Muscle layer of duodenum (tissue), 2 donors: ENCODE measurements around the gene PTPRN2.

Experiments
- H3K27ac ChIP-seq: one replicate; pipeline ENCODE4 v1.7.0; 2013; ENCODE audit warnings: mild to moderate bottlenecking, low read length
- H3K27me3 ChIP-seq: one replicate; pipeline ENCODE4 v1.7.0; 2013; ENCODE audit warnings: low read depth, mild to moderate bottlenecking, control low read depth, low read length
- H3K36me3 ChIP-seq, 2 donors: one replicate each; pipeline ENCODE4 v1.7.0; 2013; ENCODE audit warnings: low read length in 2 of 2, control low read depth in 1 of 2, mild to moderate bottlenecking in 1 of 2; ENCODE audit not compliant: insufficient read depth in 2 of 2, control insufficient read depth in 1 of 2
- H3K4me1 ChIP-seq, 2 donors: one replicate each; pipeline ENCODE4 v1.7.0; 2013; ENCODE audit warnings: low read length in 2 of 2, mild to moderate bottlenecking in 2 of 2, control low read depth in 1 of 2, moderate library complexity in 1 of 2; ENCODE audit not compliant: insufficient read depth in 2 of 2, control insufficient read depth in 1 of 2
- H3K4me3 ChIP-seq, 2 donors: one replicate each; pipeline ENCODE4 v1.7.0; 2013; ENCODE audit warnings: low read length in 2 of 2, low read depth in 1 of 2, mild to moderate bottlenecking in 1 of 2
- H3K9me3 ChIP-seq, 2 donors: one replicate each; pipeline ENCODE4 v1.7.0; 2013; ENCODE audit warnings: low read length in 2 of 2, control low read depth in 1 of 2, mild to moderate bottlenecking in 1 of 2; ENCODE audit not compliant: control insufficient read depth in 1 of 2
- donor health status: healthy.

The PTPRN2 gene

GRCh38 chr7:158191671-158192070, 396.0 kb downstream of the PTPRN2 start:
- H3K36me3 ChIP-seq, result no peaks in the 10 kb centered on the region
- H3K27me3 ChIP-seq, result no peaks in the 10 kb centered on the region
- H3K4me3 ChIP-seq, result no peak overlapping the region
- no peak overlapping the region for H3K27ac ChIP-seq
- no peaks in the 10 kb centered on the region for H3K4me1 ChIP-seq
- H3K9me3 ChIP-seq, result peaks cover 0 to 31% of the 10 kb centered on the region in 2 donors

DNA sequence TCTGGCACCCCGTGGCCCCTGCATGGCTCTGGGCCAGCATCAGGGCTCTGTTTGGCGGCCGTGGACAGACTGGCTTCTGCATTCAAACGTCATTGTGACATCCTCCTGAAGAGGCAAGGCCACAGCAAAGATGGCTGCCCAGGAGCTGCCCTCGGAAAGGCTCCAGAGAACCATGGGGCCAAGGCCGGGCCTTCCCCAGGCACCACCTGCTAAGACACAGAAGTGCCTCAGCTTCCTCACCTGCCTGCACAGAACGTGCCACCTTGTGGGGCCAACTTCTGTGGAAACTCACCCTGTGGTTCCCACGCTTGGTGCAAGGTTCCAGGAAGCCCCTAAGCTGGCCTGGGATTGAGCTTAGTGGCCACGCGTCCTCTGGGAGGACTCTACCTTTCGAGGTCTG, 396.9 kb downstream of the PTPRN2 start:
- no peaks in the 10 kb centered on the region for H3K27me3 ChIP-seq
- H3K4me3 ChIP-seq, result no peak overlapping the region
- no peaks in the 10 kb centered on the region for H3K4me1 ChIP-seq
- H3K36me3 ChIP-seq, result no peaks in the 10 kb centered on the region
- H3K27ac ChIP-seq, result no peak overlapping the region
- H3K9me3 ChIP-seq, result peaks cover 0 to 22% of the 10 kb centered on the region in 2 donors

DNA sequence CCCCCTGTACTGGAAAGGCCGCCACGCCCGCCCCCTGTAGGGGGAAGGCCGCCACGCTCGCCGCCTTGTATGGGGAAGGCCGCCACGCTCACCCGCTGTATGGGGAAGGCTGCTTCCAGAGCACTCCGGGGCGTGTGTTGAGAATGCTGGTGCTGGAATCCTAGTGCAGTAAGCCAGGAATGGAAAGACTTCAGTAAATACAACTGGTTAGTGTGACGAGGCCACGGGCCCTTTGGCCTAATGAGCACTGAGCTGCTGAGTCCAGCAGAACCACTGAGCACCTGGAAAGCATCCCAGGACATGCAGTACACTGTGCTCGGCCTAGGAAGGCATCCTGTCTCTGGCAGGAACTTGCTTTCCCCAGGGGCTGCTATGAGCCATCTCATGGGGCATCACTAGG, 398.9 kb downstream of the PTPRN2 start:
- Histone ChIP-seq H3K4me1 (no peaks in the 10 kb centered on the region), H3K9me3 (peaks cover 0 to 6% of the 10 kb centered on the region in 2 donors), H3K27me3 (no peaks in the 10 kb centered on the region), H3K4me3 (no peak overlapping the region), H3K36me3 (no peaks in the 10 kb centered on the region), H3K27ac (no peak overlapping the region)

DNA sequence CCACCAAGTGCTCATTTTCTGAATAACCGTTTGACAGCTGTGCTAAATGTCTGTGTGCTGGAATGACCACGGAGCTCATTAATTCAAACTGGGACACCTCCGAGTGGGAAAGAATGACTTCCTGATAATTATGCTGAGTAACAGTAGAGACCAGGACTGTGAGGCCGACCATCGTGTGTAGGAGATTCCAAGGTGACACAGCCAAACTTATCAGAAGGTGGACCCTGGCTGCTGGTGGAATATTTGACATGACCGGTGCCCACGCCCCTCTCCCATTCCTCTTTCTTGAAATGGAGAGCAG, 400.0 kb downstream of the PTPRN2 start:
- Histone ChIP-seq H3K27me3 (no peaks in the 10 kb centered on the region), H3K4me3 (no peak overlapping the region), H3K27ac (no peak overlapping the region), H3K9me3 (peaks cover 0 to 12% of the 10 kb centered on the region in 2 donors), H3K4me1 (no peaks in the 10 kb centered on the region), H3K36me3 (no peaks in the 10 kb centered on the region)

DNA sequence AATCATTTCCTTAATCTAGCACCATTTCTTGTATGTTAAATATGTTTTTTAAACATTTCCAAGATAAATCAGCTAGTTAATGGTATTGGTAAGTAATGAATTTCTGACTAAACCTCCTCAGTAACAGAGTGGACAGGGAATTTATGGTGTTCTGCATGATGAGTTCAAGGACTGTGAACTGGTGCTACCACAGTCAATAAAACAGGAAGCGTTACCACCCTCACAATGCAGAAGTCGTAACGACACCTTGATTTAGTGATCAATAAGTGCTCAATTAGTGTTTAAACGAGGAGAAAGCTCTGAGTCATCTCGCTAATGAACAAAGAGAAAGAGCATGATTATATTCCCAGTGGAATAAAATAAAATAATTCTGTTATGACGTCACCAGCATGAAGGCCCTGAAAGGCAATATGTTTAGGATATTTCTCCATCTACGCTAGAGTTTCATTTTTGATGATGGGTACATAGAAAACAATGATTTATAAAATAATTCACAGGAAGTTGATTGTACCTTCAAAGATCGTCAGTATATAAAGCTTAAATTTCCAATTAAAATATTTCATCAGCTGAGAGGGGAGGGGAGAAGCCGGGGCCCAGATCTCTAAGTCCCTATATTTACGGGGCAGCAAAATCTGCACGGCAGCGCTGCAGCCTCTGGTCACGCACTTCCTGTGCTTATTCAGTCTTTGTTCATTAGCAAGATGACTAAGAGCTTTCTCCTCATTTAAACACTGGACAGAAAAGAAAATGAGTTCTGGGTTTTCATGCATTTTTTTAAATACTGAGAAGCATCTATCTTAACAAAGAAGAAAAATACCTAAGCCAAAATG, 400.5 kb downstream of the PTPRN2 start:
- no peak overlapping the region for H3K4me3 ChIP-seq
- H3K36me3 ChIP-seq, result no peaks in the 10 kb centered on the region
- H3K27me3 ChIP-seq, result no peaks in the 10 kb centered on the region
- H3K4me1 ChIP-seq, result no peaks in the 10 kb centered on the region
- H3K27ac ChIP-seq, result no peak overlapping the region
- H3K9me3 ChIP-seq, result peaks cover 0 to 16% of the 10 kb centered on the region in 2 donors

GRCh38 chr7:158186406-158186805, 401.2 kb downstream of the PTPRN2 start:
- Histone ChIP-seq H3K4me1 (no peaks in the 10 kb centered on the region), H3K27ac (no peak overlapping the region), H3K27me3 (no peaks in the 10 kb centered on the region), H3K36me3 (no peaks in the 10 kb centered on the region), H3K4me3 (no peak overlapping the region), H3K9me3 (peaks cover 0 to 16% of the 10 kb centered on the region in 2 donors)

DNA sequence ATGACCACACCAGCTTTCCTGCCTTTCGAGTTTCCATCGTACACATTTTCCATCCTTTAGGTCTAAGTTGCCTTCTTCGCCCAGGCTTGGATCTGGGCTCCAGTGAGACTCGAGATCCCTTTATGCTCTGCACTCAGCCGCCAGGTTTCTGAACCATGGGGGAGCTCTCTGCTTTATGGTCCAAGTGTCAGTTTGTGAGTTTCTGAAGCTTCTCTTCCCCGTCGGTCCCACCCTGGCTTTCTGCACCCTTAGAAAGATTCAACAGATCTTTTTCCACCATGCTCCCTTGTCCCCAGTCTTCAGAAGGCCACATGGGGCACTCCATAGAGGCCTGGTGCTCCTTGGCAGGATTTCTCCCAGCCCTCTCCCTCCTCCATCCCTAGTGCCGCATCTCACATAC, 402.0 kb downstream of the PTPRN2 start:
- no peaks in the 10 kb centered on the region for H3K27me3 ChIP-seq
- no peak overlapping the region for H3K4me3 ChIP-seq
- no peak overlapping the region for H3K27ac ChIP-seq
- no peaks in the 10 kb centered on the region for H3K36me3 ChIP-seq
- H3K4me1 ChIP-seq, result no peaks in the 10 kb centered on the region
- peaks cover 0 to 16% of the 10 kb centered on the region in 2 donors for H3K9me3 ChIP-seq

GRCh38 chr7:158183431-158183830, 404.2 kb downstream of the PTPRN2 start:
- H3K27me3 ChIP-seq, result no peaks in the 10 kb centered on the region
- peaks cover 0 to 10% of the 10 kb centered on the region in 2 donors for H3K9me3 ChIP-seq
- no peak overlapping the region for H3K27ac ChIP-seq
- no peak overlapping the region for H3K4me3 ChIP-seq
- no peaks in the 10 kb centered on the region for H3K36me3 ChIP-seq
- no peaks in the 10 kb centered on the region for H3K4me1 ChIP-seq

DNA sequence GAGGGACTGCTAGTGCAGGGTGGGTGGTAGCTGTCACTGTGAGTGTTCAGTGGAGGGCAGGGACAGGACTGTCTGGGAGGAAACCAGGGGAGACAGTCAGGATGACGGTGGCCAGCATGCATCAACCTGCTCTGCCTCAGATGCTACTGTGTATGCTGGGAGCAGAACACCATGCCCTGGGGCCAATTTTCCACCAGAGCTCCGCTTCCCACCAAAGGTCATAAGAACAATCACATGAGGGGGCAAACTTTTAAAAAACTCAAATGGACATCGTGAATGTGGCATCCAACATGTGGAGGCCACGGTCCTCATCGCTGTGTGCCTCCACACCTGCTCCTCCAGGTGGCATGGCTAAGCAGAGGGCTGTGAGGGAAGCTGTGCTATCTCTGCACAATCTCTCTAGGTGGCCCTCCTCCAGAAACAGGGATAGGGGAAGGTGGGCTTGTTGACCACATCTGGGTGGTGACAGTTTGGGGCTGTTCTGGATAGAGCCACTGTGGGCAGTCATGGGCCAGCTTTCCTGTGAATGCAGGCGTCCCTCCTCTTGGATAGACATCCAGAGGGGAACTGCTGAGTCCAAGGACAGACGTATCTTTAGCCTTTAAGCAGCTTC, 411.0 kb downstream of the PTPRN2 start:
- no peaks in the 10 kb centered on the region for H3K36me3 ChIP-seq

GRCh38 chr7:158175779-158176178, 411.8 kb downstream of the PTPRN2 start:
- Histone ChIP-seq H3K4me1 (no peaks in the 10 kb centered on the region), H3K27me3 (no peaks in the 10 kb centered on the region), H3K36me3 (no peaks in the 10 kb centered on the region)

More for the DNA sequence above, 411.0 kb downstream of the PTPRN2 start:
- H3K27me3 ChIP-seq, result no peaks in the 10 kb centered on the region
- no peak overlapping the region for H3K4me3 ChIP-seq
- H3K9me3 ChIP-seq, result peaks cover 0 to 25% of the 10 kb centered on the region in 2 donors
- no peaks in the 10 kb centered on the region for H3K4me1 ChIP-seq
- H3K27ac ChIP-seq, result no peak overlapping the region

DNA sequence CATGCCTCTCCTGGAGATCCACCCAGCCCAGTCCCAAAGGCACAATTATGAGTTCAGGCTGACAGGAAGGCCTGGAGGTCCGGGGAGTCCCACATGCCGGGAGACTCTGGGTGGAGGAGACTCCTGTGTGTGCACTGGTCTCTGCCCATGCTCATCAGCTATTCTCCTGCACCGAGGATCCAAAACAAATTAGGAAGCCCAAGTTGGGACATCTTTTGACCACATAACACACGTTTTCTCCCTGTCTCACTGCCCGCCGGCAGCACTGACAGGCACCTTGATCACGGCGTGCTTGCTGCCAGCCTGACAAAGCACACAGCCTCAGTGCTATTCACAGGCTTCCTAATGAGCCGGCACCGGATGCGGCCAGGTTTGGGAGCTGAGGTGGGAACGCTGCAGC, 412.7 kb downstream of the PTPRN2 start:
- H3K9me3 ChIP-seq, result peaks cover 0 to 25% of the 10 kb centered on the region in 2 donors
- no peaks in the 10 kb centered on the region for H3K36me3 ChIP-seq
- no peaks in the 10 kb centered on the region for H3K4me1 ChIP-seq
- H3K27me3 ChIP-seq, result no peaks in the 10 kb centered on the region
- H3K27ac ChIP-seq, result no peak overlapping the region
- H3K4me3 ChIP-seq, result no peak overlapping the region

More at GRCh38 chr7:158175779-158176178, 411.8 kb downstream of the PTPRN2 start:
- Histone ChIP-seq H3K4me3 (no peak overlapping the region), H3K27ac (no peak overlapping the region), H3K9me3 (peaks cover 0 to 25% of the 10 kb centered on the region in 2 donors)
